WTC11 (cell line): ENCODE measurements around the gene NME4. TPM values are rescaled to one million over a fixed set of nuclear protein-coding genes. Genes with fewer than 3 reads are reported as not detected.

Experiments
- ATAC-seq: fragments of 200-7000 bp; cut with Tn5 transposase; 2 replicates; pipeline ENCODE4 v1.10.0; 2021; ENCODE audit warnings: mild to moderate bottlenecking, moderate library complexity
- CTCF ChIA-PET: fragments of 300-600 bp; sonication (Branson Sonifier 250); formaldehyde crosslinking; loops from one replicate; lab custom pipeline; 2021; ENCODE audit warnings: antibody characterized with exemption; lab: Charles Lee
- POLR2A ChIA-PET: fragments of 350-600 bp; sonication (Branson Sonifier 250); formaldehyde crosslinking; loops from one replicate; lab custom pipeline; 2021; ENCODE audit warnings: antibody characterized with exemption; lab: Charles Lee
- DNase-seq: peaks from one replicate; pipeline ENCODE4 v3.0.0; 2021; ENCODE audit warnings: low spot score
- H3K27ac Mint-ChIP-seq: 2 replicates; pipeline ENCODE4 v1.8.0; 2021; ENCODE audit warnings: mixed read lengths
- H3K27me3 Mint-ChIP-seq: 2 replicates; pipeline ENCODE4 v1.8.0; 2021; ENCODE audit warnings: low read depth, mild to moderate bottlenecking, moderate library complexity, mixed read lengths
- H3K36me3 Mint-ChIP-seq: 2 replicates; pipeline ENCODE4 v1.8.0; 2021; ENCODE audit warnings: mixed read lengths
- H3K4me1 Mint-ChIP-seq: 2 replicates; pipeline ENCODE4 v1.8.0; 2022; ENCODE audit warnings: mixed read lengths
- H3K4me3 Mint-ChIP-seq: 2 replicates; pipeline ENCODE4 v1.8.0; 2021; ENCODE audit warnings: mild to moderate bottlenecking, moderate library complexity, mixed read lengths
- H3K9me3 Mint-ChIP-seq: 2 replicates; pipeline ENCODE4 v1.8.0; 2021; ENCODE audit warnings: mixed read lengths
- ARID4B ChIP-seq: sonication (generic); formaldehyde crosslinking; IDR thresholded peaks from 2 replicates; pipeline ENCODE4 v1.8.0; 2023; ENCODE audit warnings: missing genetic modification reagents, mild to moderate bottlenecking, borderline replicate concordance
- CBFB ChIP-seq: sonication (generic); formaldehyde crosslinking; IDR thresholded peaks from 2 replicates; pipeline ENCODE4 v1.8.1; 2022; ENCODE audit warnings: mild to moderate bottlenecking, low read depth, missing genetic modification reagents
- CREB1 ChIP-seq: sonication (generic); formaldehyde crosslinking; IDR thresholded peaks from 2 replicates; pipeline ENCODE4 v1.8.0; 2023; ENCODE audit warnings: mild to moderate bottlenecking, missing genetic modification reagents
- EMX1 ChIP-seq: fragments of 250-450 bp; sonication (Bioruptor Pico); IDR thresholded peaks from 2 replicates; pipeline ENCODE4 v1.8.0; 2021; ENCODE audit warnings: mild to moderate bottlenecking
- FOXP4 ChIP-seq: sonication (generic); formaldehyde crosslinking; IDR thresholded peaks from 2 replicates; pipeline ENCODE4 v1.8.0; 2022; ENCODE audit warnings: mild to moderate bottlenecking, missing genetic modification reagents
- MLX ChIP-seq: sonication (generic); formaldehyde crosslinking; IDR thresholded peaks from 2 replicates; pipeline ENCODE4 v1.8.1; 2023; ENCODE audit warnings: mild to moderate bottlenecking, missing genetic modification reagents, moderate library complexity
- TEAD1 ChIP-seq: sonication (generic); formaldehyde crosslinking; IDR thresholded peaks from 2 replicates; pipeline ENCODE4 v1.8.0; 2022; ENCODE audit warnings: mild to moderate bottlenecking, missing genetic modification reagents
- ZNF121 ChIP-seq: sonication (generic); formaldehyde crosslinking; IDR thresholded peaks from 2 replicates; pipeline ENCODE4 v1.8.0; 2023; ENCODE audit warnings: missing genetic modification reagents
- ZNF138 ChIP-seq: sonication (generic); formaldehyde crosslinking; conservative IDR thresholded peaks from 2 replicates; pipeline ENCODE4 v1.8.1; 2022; ENCODE audit warnings: mild to moderate bottlenecking, moderate library complexity, missing genetic modification reagents
- ZNF423 ChIP-seq: fragments of 250-450 bp; sonication (Bioruptor Pico); IDR thresholded peaks from 2 replicates; pipeline ENCODE4 v2.1.2; 2022; ENCODE audit warnings: mild to moderate bottlenecking, moderate library complexity
- total RNA-seq: library from RNA; stranded (reverse); gene quantifications from 3 replicates; pipeline ENCODE4 v1.2.3, GENCODE V29; 2021

The NME4 gene
- total RNA-seq, 1 experiment from 2014 or later, result 467 TPM

- no peak for TF ChIP-seq FOXP4 (CRISPR knock-in tag)
- no peak for TF ChIP-seq MLX (CRISPR knock-in tag)
- TF ChIP-seq, all 79 proteins: peak for 6
Measured at GRCh38 chr16:426115-426905, 29.3 kb downstream of the NME4 start (continued).

- H3K27me3 Mint-ChIP-seq, result peaks cover 49% of the 10 kb centered on the region
- DNase-seq (no peak), ATAC-seq (no peak)
- peak overlapping the region; percentile 64 for H3K4me3 Mint-ChIP-seq
- ChIA-PET POLR2A (no interaction called here), CTCF (interaction anchor here (0.8 to 4.2 kb wide), 3 partner anchors 25 to 61 kb away, joined by 3 to 25 read pairs (median 10); partner anchors contain the start of gene DECR2)
- no peak overlapping the region for H3K27ac Mint-ChIP-seq
- no peaks in the 10 kb centered on the region for H3K9me3 Mint-ChIP-seq
- TF ChIP-seq ZNF423 (CRISPR knock-in tag) (peak; percentile 49; the same call in 1 of the 2 replicates), ZNF121 (CRISPR knock-in tag) (no peak), ARID4B (CRISPR knock-in tag) (0 out of 2 replicates have a peak, but pooled peaks have one; percentile 1)
- H3K36me3 Mint-ChIP-seq, result no peaks in the 10 kb centered on the region; the same call in 1 of the 2 replicates
- peaks cover 14% of the 10 kb centered on the region for H3K4me1 Mint-ChIP-seq
Measured at GRCh38 chr16:426906-427249, 29.9 kb downstream of the NME4 start.

GRCh38 chr16:427250-427649 is 30.3 kb downstream of the NME4 start:
- ATAC-seq (no peak), DNase-seq (no peak)
- Mint-ChIP-seq H3K4me3 (peak overlapping the region; percentile 64), H3K4me1 (peaks cover 14% of the 10 kb centered on the region), H3K36me3 (no peaks in the 10 kb centered on the region; the same call in 1 of the 2 replicates), H3K27me3 (peaks cover 45% of the 10 kb centered on the region), H3K27ac (no peak overlapping the region), H3K9me3 (no peaks in the 10 kb centered on the region)
- CTCF ChIA-PET, result interaction anchor here (0.6 to 4.2 kb wide), 2 partner anchors 13 to 61 kb away, joined by 3 to 25 read pairs; no protein-coding TSS in a partner anchor
- TF ChIP-seq CBFB (CRISPR knock-in tag) (no peak), TEAD1 (CRISPR knock-in tag) (no peak), CREB1 (no peak), FOXP4 (CRISPR knock-in tag) (no peak), EMX1 (CRISPR knock-in tag) (no peak), ZNF138 (CRISPR knock-in tag) (no peak)
- POLR2A ChIA-PET, result interaction anchor here (0.6 kb wide), 1 partner anchor 1343 kb away, joined by 3 read pairs; no protein-coding TSS in a partner anchor
